ENCODE results near the gene METTL21C.

METTL21C gene

DNA sequence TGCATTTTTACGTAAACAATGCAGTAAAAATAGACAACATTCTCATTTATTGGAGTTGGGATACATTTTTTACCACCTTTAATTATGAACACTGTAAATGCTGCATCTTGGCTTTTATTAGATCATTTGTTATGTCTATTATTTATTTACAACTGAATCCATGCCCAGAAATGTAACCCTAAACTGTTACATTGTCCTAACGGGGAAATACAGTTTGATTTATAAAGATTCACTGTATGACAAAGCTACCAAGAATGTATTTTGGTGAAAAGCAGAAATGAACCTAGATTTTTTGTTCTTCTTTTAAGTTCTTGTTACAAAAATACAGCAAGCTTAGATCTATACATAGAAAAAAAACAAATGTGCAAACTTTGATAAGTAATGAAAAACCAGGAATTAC lies 1.1 kb downstream of the METTL21C start:
- Histone ChIP-seq H3K79me2 (ENCODE audit: insufficient read depth, low read length) (no peaks in the 10 kb centered on the region), H3K9me3 (ENCODE audit: insufficient read depth, low read depth, low read length) (no peaks in the 10 kb centered on the region), H2AFZ (ENCODE audit: low read length) (no peak overlapping the region), H3K4me1 (ENCODE audit: insufficient read depth, low read length, poor library complexity, severe bottlenecking) (no peaks in the 10 kb centered on the region), H3K9me2 (replicated peaks; ENCODE audit: low read depth, low read length) (no peaks in the 10 kb centered on the region), H4K20me1 (ENCODE audit: insufficient read depth, low read length, poor library complexity, severe bottlenecking) (no peaks in the 10 kb centered on the region), H3K4me3 (ENCODE audit: low read length, poor library complexity, severe bottlenecking) (no peak overlapping the region), H3K27me3 (ENCODE audit: insufficient read depth, low read length, poor library complexity, severe bottlenecking) (no peaks in the 10 kb centered on the region), H3K9ac (ENCODE audit: low read depth, low read length, poor library complexity, severe bottlenecking) (no peak overlapping the region), H3F3A (ENCODE audit: low read depth) (no peaks in the 10 kb centered on the region), H3K4me2 (ENCODE audit: low read depth, low read length, poor library complexity, severe bottlenecking) (no peak overlapping the region), H3K36me3 (ENCODE audit: insufficient read depth, low read length) (no peaks in the 10 kb centered on the region)
- no peak for TF ChIP-seq EZH2phosphoT487 (IDR thresholded peaks at IDR 0.05; ENCODE audit: borderline replicate concordance)
- no peak for TF ChIP-seq CTCF (conservative IDR thresholded peaks at IDR 0.05; ENCODE audit: low read length)

- no peaks in the 10 kb centered on the region for H3K9me2 ChIP-seq (replicated peaks; ENCODE audit: low read depth, low read length)
- no peaks in the 10 kb centered on the region for H4K20me1 ChIP-seq (ENCODE audit: insufficient read depth, low read length, poor library complexity, severe bottlenecking)
- H3K4me1 ChIP-seq (ENCODE audit: insufficient read depth, low read length, poor library complexity, severe bottlenecking), result no peaks in the 10 kb centered on the region
- H3K36me3 ChIP-seq (ENCODE audit: insufficient read depth, low read length), result no peaks in the 10 kb centered on the region
- TF ChIP-seq EZH2phosphoT487 (IDR thresholded peaks at IDR 0.05; ENCODE audit: borderline replicate concordance), result no peak
- TF ChIP-seq CTCF (conservative IDR thresholded peaks at IDR 0.05; ENCODE audit: low read length), result no peak
- H2AFZ ChIP-seq (ENCODE audit: low read length), result no peak overlapping the region
- H3F3A ChIP-seq (ENCODE audit: low read depth), result no peaks in the 10 kb centered on the region
- no peaks in the 10 kb centered on the region for H3K79me2 ChIP-seq (ENCODE audit: insufficient read depth, low read length)
- no peaks in the 10 kb centered on the region for H3K9me3 ChIP-seq (ENCODE audit: insufficient read depth, low read depth, low read length)
- H3K9ac ChIP-seq (ENCODE audit: low read depth, low read length, poor library complexity, severe bottlenecking), result no peak overlapping the region
- H3K4me3 ChIP-seq (ENCODE audit: low read length, poor library complexity, severe bottlenecking), result no peak overlapping the region
- H3K4me2 ChIP-seq (ENCODE audit: low read depth, low read length, poor library complexity, severe bottlenecking), result no peak overlapping the region
- no peaks in the 10 kb centered on the region for H3K27me3 ChIP-seq (ENCODE audit: insufficient read depth, low read length, poor library complexity, severe bottlenecking)
These were observed 1.6 kb downstream of the METTL21C start for GRCh38 chr13:102693250-102693649.

DNA sequence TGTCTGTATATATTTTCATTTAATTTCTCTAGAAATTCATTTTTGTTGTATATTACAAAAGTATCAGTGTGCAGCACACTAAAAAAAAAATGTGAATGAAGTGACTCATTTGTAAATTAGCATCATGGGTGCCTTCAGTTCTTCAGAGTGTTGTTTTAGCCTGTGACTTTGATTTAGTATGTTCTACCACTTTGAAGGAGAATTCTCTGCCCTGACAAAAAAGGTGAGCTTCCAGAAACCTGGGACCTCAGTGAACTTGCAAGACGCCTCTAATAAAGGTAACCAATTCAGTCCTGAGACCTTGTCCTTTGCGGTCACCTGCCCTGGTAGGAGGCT lies 2.4 kb downstream of the METTL21C start:
- TF ChIP-seq CTCF (conservative IDR thresholded peaks at IDR 0.05; ENCODE audit: low read length) (no peak), EZH2phosphoT487 (IDR thresholded peaks at IDR 0.05; ENCODE audit: borderline replicate concordance) (no peak)
- Histone ChIP-seq H3F3A (ENCODE audit: low read depth) (no peaks in the 10 kb centered on the region), H3K9me3 (ENCODE audit: insufficient read depth, low read depth, low read length) (no peaks in the 10 kb centered on the region), H3K4me3 (ENCODE audit: low read length, poor library complexity, severe bottlenecking) (no peak overlapping the region), H3K79me2 (ENCODE audit: insufficient read depth, low read length) (no peaks in the 10 kb centered on the region), H3K27me3 (ENCODE audit: insufficient read depth, low read length, poor library complexity, severe bottlenecking) (no peaks in the 10 kb centered on the region), H2AFZ (ENCODE audit: low read length) (no peak overlapping the region), H3K4me2 (ENCODE audit: low read depth, low read length, poor library complexity, severe bottlenecking) (no peak overlapping the region), H3K36me3 (ENCODE audit: insufficient read depth, low read length) (no peaks in the 10 kb centered on the region), H4K20me1 (ENCODE audit: insufficient read depth, low read length, poor library complexity, severe bottlenecking) (no peaks in the 10 kb centered on the region), H3K9me2 (replicated peaks; ENCODE audit: low read depth, low read length) (no peaks in the 10 kb centered on the region), H3K4me1 (ENCODE audit: insufficient read depth, low read length, poor library complexity, severe bottlenecking) (no peaks in the 10 kb centered on the region), H3K9ac (ENCODE audit: low read depth, low read length, poor library complexity, severe bottlenecking) (no peak overlapping the region)
